Ascending aorta (tissue), 2 donors: ENCODE results near the gene BTLA. TPM values are rescaled to one million over a fixed set of nuclear protein-coding genes. Genes with fewer than 3 reads are reported as not detected.
"Not testable (repeated sequence)": the region's sequence is repeated elsewhere in the genome, so short reads cannot be mapped to it uniquely, and the experiment has no call there.

Experiments used
- DNase-seq, 2 donors: peaks; one replicate each; pipeline ENCODE4 v3.0.0-alpha.2; 2019; ENCODE audit warnings: low spot score in 2 of 2
- H3K27ac ChIP-seq, 2 donors: fragments of 200-600 bp; sonication (generic); one replicate each; pipeline ENCODE4 v1.5.1; 2016 to 2017; ENCODE audit warnings: mild to moderate bottlenecking in 1 of 2
- H3K27me3 ChIP-seq: fragments of 200-600 bp; sonication (generic); one replicate; pipeline ENCODE4 v1.5.1; 2017
- H3K36me3 ChIP-seq, 2 donors: fragments of 200-600 bp; sonication (generic); one replicate each; pipeline ENCODE4 v1.5.1; 2016
- H3K4me1 ChIP-seq, 2 donors: fragments of 200-600 bp; sonication (generic); one replicate each; pipeline ENCODE4 v1.5.1; 2016 to 2017; ENCODE audit warnings: mild to moderate bottlenecking in 1 of 2
- H3K4me3 ChIP-seq, 2 donors: fragments of 200-600 bp; sonication (generic); one replicate each; pipeline ENCODE4 v1.5.1; 2016 to 2017; ENCODE audit warnings: mild to moderate bottlenecking in 1 of 2
- H3K9me3 ChIP-seq, 2 donors: fragments of 200-600 bp; sonication (generic); one replicate each; pipeline ENCODE4 v1.5.1; 2016
- intact Hi-C: fragments of 100-400 bp; cut with DNase I; formaldehyde crosslinking; loops from one replicate; pipeline ENCODE4 v1.15.1; 2023
- total RNA-seq: library from RNA; depleted of rRNA; stranded (reverse); fragments of >200 nt; gene quantifications from one replicate; pipeline ENCODE4 v1.1.0, GENCODE V29; 2016
- TF ChIP-seq, protein P1 (sequence below), 3 experiments: fragments of 200-600 bp in 2 of 3; fragments of 450-650 bp in 1 of 3; sonication (generic) in 2 of 3; IDR thresholded peaks; one replicate each; pipeline ENCODE4 v1.5.1; 2016 to 2019; ENCODE audit warnings: antibody characterized with exemption in 3 of 3, mild to moderate bottlenecking in 1 of 3, moderate library complexity in 1 of 3

Gene BTLA
- total RNA-seq, 1 donor from 2014 or later, result not detected

DNA sequence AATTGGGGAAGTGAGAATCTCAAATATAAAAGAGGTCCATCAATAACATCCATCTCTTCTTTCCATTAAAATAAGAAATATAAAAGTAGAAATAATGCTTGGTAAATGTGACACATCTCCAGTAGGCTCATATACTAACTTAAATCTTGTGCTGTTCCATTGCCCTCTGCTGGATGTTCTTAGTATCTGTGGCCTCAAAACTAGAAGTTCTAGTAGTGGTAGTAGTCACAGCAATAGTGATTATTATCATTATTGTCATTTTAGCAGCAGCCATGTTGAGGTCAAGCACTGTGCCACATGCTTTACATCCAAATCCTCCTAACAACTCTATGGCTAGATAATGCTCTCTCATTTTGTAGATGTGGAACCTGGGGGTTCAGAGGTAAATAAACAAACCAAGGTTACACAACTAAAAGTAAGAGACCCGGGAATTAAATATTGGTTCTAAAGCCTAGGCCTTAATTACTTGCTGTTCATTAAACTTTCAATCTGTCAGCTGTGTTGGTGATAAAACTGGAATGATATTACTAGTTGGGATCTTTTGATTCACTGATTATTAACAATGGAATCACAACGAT is 20.2 kb upstream of the BTLA start:
- intact Hi-C loops, result loop anchor here (1.0 to 5.0 kb wide), 3 partner anchors 92 to 227 kb away; no protein-coding TSS in a partner anchor
- no peaks in the 10 kb centered on the region for H3K4me1 ChIP-seq
- TF ChIP-seq, protein P1, sequence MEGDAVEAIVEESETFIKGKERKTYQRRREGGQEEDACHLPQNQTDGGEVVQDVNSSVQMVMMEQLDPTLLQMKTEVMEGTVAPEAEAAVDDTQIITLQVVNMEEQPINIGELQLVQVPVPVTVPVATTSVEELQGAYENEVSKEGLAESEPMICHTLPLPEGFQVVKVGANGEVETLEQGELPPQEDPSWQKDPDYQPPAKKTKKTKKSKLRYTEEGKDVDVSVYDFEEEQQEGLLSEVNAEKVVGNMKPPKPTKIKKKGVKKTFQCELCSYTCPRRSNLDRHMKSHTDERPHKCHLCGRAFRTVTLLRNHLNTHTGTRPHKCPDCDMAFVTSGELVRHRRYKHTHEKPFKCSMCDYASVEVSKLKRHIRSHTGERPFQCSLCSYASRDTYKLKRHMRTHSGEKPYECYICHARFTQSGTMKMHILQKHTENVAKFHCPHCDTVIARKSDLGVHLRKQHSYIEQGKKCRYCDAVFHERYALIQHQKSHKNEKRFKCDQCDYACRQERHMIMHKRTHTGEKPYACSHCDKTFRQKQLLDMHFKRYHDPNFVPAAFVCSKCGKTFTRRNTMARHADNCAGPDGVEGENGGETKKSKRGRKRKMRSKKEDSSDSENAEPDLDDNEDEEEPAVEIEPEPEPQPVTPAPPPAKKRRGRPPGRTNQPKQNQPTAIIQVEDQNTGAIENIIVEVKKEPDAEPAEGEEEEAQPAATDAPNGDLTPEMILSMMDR (IDR thresholded peaks at IDR 0.05), result peak; percentile 70 to 75 (median 70)
- H3K9me3 ChIP-seq, result no peaks in the 10 kb centered on the region
- DNase-seq, result no peak
- H3K27ac ChIP-seq, result no peak overlapping the region
- no peak overlapping the region for H3K4me3 ChIP-seq
- H3K27me3 ChIP-seq, result no peaks in the 10 kb centered on the region
- no peaks in the 10 kb centered on the region for H3K36me3 ChIP-seq

DNA sequence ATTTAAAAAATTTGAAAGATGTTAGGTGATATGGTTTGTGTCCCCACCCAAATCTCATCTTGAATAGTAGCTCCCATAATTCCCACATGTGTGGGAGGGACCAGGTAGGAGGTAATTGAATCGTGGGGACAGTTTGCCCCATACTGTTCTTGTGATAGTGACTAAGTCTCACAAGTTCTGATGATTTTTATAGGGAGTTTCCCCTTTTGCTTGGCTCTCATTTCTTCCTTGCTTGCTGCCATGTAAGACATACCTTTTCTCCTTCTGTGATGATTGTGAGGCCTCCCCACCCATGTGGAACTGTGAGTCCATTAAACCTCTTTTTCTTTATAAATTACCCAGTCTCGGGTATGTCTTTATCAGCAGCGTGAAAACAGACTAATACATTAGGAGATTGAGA is 19.7 kb upstream of the BTLA start:
- H3K9me3 ChIP-seq, H3K4me3 ChIP-seq, H3K27ac ChIP-seq, H3K36me3 ChIP-seq, H3K27me3 ChIP-seq, DNase-seq, H3K4me1 ChIP-seq: not testable (repeated sequence)
- intact Hi-C loops, result loop anchor here (1.0 to 5.0 kb wide), 3 partner anchors 92 to 226 kb away; no protein-coding TSS in a partner anchor

DNA sequence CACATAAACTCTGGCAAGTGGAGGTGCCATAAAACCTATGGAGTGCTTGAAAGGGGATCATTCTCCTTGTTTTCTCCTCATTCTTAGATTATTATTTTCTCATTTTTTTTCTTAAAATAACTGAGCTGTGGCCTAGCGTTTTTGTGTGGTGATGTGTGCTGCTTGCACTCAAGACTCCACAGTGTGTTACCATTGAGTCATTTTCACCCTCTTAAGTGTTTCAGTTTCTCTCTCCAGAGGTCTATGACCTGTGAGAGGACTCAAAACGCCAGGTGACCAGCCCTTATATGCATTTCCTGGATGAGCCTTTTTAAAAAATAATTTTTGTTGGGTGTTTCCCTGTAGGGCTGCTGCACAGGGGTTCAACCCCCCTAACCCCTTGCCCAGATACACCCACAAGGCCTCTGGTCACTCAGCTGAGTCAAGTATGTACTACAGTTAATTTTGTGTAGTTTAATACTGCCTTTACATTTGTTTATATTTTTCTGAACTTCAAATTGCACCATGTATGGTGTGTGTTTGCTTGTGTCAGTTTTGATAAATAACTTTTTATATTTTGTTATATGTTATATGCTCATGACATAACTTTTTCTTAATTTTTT is 15.4 kb upstream of the BTLA start:
- intact Hi-C loops, result loop anchor here (5.0 kb wide), 1 partner anchor 87 kb away; no protein-coding TSS in a partner anchor
- no peaks in the 10 kb centered on the region for H3K36me3 ChIP-seq
- TF ChIP-seq, protein P1 (IDR thresholded peaks at IDR 0.05), result no peak
- no peak for DNase-seq
- H3K27ac ChIP-seq, result no peak overlapping the region
- H3K4me1 ChIP-seq, result no peaks in the 10 kb centered on the region
- H3K27me3 ChIP-seq, result no peaks in the 10 kb centered on the region
- H3K4me3 ChIP-seq, result no peak overlapping the region
- no peaks in the 10 kb centered on the region for H3K9me3 ChIP-seq

DNA sequence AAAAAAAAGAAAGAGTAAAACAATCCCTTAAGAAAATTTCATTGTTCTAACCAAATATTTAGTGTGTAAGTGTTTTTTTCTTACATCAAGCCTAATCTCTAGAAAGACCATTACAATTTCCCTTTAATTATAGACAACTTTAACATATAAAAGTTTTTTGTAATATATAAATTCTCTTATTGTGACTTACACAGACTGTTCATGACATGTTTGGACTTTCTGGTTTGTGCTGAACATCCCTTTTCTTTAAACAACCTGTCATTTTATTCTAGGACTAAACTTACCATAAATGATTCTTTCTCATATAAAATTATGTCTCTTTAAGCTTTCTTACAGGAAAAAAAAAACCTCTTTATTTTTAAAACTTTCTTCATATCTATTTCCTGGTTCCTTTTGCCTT is 13.0 kb upstream of the BTLA start:
- intact Hi-C loops, result no loop called here
- DNase-seq, result no peak
- no peaks in the 10 kb centered on the region for H3K36me3 ChIP-seq
- H3K27me3 ChIP-seq, result no peaks in the 10 kb centered on the region
- H3K4me1 ChIP-seq, result peaks cover 0 to 4% of the 10 kb centered on the region in 2 donors
- H3K4me3 ChIP-seq, result no peak overlapping the region
- TF ChIP-seq, protein P1 (IDR thresholded peaks at IDR 0.05), result no peak
- H3K27ac ChIP-seq, result no peak overlapping the region
- no peaks in the 10 kb centered on the region for H3K9me3 ChIP-seq

DNA sequence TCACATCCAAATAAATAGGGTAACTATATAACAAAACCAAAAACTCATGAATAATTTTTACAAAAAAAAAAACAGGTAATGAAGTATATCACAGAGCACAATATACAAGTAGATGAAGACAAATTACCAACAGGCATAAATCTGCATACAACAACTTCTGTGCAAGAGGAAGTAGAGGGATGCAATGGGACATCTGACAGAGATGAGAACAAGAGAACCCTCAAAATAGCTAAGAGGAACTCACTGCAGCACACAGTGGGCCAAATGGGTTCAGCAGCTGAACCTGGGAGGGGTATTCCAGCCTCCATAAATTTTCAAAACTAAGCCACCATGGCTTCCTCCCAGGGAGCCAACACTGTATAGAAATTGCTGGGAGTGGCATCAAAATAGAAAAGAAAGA is 9.6 kb upstream of the BTLA start:
- intact Hi-C loops, result loop anchor here (2.0 kb wide), 1 partner anchor 176 kb away; the partner anchor contains the start of gene CD200
- peak overlapping the region; percentile 22 to 62 for H3K27ac ChIP-seq

DNA sequence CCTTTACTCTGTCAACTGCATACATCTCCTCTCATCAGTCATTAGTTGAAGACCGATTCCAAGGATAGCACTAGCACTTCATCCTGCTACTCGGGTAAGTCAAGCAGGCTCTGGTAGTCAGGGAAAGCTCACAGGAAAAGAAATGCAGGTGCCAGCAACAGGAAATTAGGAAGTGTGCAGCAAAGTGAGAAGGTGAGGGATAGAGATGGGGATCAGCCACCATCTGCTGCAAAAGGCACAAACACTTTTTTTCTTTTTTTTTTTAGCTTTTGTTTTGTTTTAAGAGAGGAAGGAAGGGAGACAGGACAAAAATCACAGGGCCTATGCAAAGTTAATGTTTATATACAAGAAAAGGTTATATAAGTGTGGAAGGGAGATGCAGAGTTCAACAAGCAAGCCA is 9.0 kb upstream of the BTLA start:
- DNase-seq, result no peak
- H3K9me3 ChIP-seq, result no peaks in the 10 kb centered on the region
- H3K36me3 ChIP-seq, result no peaks in the 10 kb centered on the region
- H3K27me3 ChIP-seq, result no peaks in the 10 kb centered on the region
- H3K27ac ChIP-seq, result no peak overlapping the region
- TF ChIP-seq, protein P1 (IDR thresholded peaks at IDR 0.05), result no peak
- intact Hi-C loops, result loop anchor here (2.0 kb wide), 1 partner anchor 175 kb away; the partner anchor contains the start of gene CD200
- H3K4me3 ChIP-seq, result no peak overlapping the region
- peaks cover 0 to 4% of the 10 kb centered on the region in 2 donors for H3K4me1 ChIP-seq

More for the DNA sequence above, 9.6 kb upstream of the BTLA start:
- Histone ChIP-seq H3K9me3 (no peaks in the 10 kb centered on the region), H3K27me3 (no peaks in the 10 kb centered on the region), H3K4me1 (peaks cover 0 to 4% of the 10 kb centered on the region in 2 donors), H3K36me3 (no peaks in the 10 kb centered on the region), H3K4me3 (no peak overlapping the region)
- DNase-seq, result no peak
- TF ChIP-seq, protein P1 (IDR thresholded peaks at IDR 0.05), result no peak
